Hepatocyte (in vitro differentiated cells): ENCODE measurements around the gene FHL3. TPM values are rescaled to one million over a fixed set of nuclear protein-coding genes. Genes with fewer than 3 reads are reported as not detected.

Source experiments
- DNase-seq: peaks from one replicate; pipeline ENCODE4 v3.0.0-alpha.2; 2016; ENCODE audit warnings: low spot score
- H2AFZ ChIP-seq: fragments of 200-600 bp; sonication (generic); 2 replicates; pipeline ENCODE4 v1.6.0; 2016; ENCODE audit warnings: antibody characterized with exemption, mild to moderate bottlenecking
- H3K27ac ChIP-seq: fragments of 200-600 bp; sonication (generic); 2 replicates; pipeline ENCODE4 v1.5.1; 2016; ENCODE audit warnings: mild to moderate bottlenecking
- H3K27me3 ChIP-seq: fragments of 200-600 bp; sonication (generic); 2 replicates; pipeline ENCODE4 v1.6.1; 2016
- H3K36me3 ChIP-seq: fragments of 200-600 bp; sonication (generic); replicated peaks from 2 replicates; pipeline ENCODE4 v1.5.1; 2016; ENCODE audit warnings: low read depth; ENCODE audit not compliant: insufficient read depth
- H3K4me1 ChIP-seq: fragments of 200-600 bp; sonication (generic); 2 replicates; pipeline ENCODE4 v1.5.1; 2016; ENCODE audit warnings: mild to moderate bottlenecking, moderate library complexity; ENCODE audit not compliant: insufficient read depth
- H3K4me2 ChIP-seq: fragments of 200-600 bp; sonication (generic); 2 replicates; pipeline ENCODE4 v1.6.0; 2016
- H3K4me3 ChIP-seq: fragments of 200-600 bp; sonication (generic); 2 replicates; pipeline ENCODE4 v1.5.1; 2016; ENCODE audit warnings: mild to moderate bottlenecking
- H3K79me2 ChIP-seq: fragments of 200-600 bp; sonication (generic); 2 replicates; pipeline ENCODE4 v1.6.0; 2017; ENCODE audit warnings: mild to moderate bottlenecking
- H3K9me2 ChIP-seq: fragments of 200-600 bp; sonication (generic); replicated peaks from 2 replicates; pipeline ENCODE4 v1.6.0; 2017; ENCODE audit warnings: mild to moderate bottlenecking; ENCODE audit not compliant: insufficient read depth
- H3K9me3 ChIP-seq: fragments of 200-600 bp; sonication (generic); 2 replicates; pipeline ENCODE4 v1.5.1; 2016; ENCODE audit warnings: low read depth, mild to moderate bottlenecking
- H4K20me1 ChIP-seq: fragments of 200-600 bp; sonication (generic); 2 replicates; pipeline ENCODE4 v1.6.0; 2016; ENCODE audit warnings: mild to moderate bottlenecking; ENCODE audit not compliant: insufficient read depth, poor library complexity, severe bottlenecking
- EZH2 ChIP-seq: fragments of 200-600 bp; sonication (generic); IDR thresholded peaks from 2 replicates; pipeline ENCODE4 v1.6.1; 2016; ENCODE audit warnings: antibody characterized with exemption, mild to moderate bottlenecking, borderline replicate concordance
- EZH2phosphoT487 ChIP-seq: fragments of 200-600 bp; sonication (generic); IDR thresholded peaks from one replicate; pipeline ENCODE4 v1.6.1; 2018; ENCODE audit warnings: antibody characterized with exemption, mild to moderate bottlenecking, low read depth, moderate library complexity; ENCODE audit not compliant: unreplicated experiment, severe bottlenecking
- WGBS: methylation state at CpG from one replicate; pipeline ENCODE4 v1.1.6; 2016; ENCODE audit warnings: low lambda C conversion rate; ENCODE audit errors: missing lambda C conversion rate; 5-methylcytosine and 5-hydroxymethylcytosine counted together
- polyA plus RNA-seq: library from polyadenylated mRNA; unstranded; fragments of >200 nt; fragmentation: Nextera tagmentation; extraction: Ambion mirVana; gene quantifications from 2 replicates; pipeline ENCODE4 v1.2.1, GENCODE V29; 2016
- total RNA-seq: library from RNA; depleted of rRNA; stranded (reverse); fragments of >200 nt; gene quantifications from 2 replicates; pipeline ENCODE4 v1.2.3, GENCODE V29; 2014
- TF ChIP-seq, protein P1 (sequence below): fragments of 200-600 bp; sonication (generic); IDR thresholded peaks from 2 replicates; pipeline ENCODE4 v1.5.1; 2016; ENCODE audit warnings: antibody characterized with exemption, mild to moderate bottlenecking; ENCODE audit not compliant: poor library complexity

The FHL3 gene
- total and polyA plus RNA-seq, 2 experiments from 2014 or later = 27.2 to 28.6 TPM

DNA sequence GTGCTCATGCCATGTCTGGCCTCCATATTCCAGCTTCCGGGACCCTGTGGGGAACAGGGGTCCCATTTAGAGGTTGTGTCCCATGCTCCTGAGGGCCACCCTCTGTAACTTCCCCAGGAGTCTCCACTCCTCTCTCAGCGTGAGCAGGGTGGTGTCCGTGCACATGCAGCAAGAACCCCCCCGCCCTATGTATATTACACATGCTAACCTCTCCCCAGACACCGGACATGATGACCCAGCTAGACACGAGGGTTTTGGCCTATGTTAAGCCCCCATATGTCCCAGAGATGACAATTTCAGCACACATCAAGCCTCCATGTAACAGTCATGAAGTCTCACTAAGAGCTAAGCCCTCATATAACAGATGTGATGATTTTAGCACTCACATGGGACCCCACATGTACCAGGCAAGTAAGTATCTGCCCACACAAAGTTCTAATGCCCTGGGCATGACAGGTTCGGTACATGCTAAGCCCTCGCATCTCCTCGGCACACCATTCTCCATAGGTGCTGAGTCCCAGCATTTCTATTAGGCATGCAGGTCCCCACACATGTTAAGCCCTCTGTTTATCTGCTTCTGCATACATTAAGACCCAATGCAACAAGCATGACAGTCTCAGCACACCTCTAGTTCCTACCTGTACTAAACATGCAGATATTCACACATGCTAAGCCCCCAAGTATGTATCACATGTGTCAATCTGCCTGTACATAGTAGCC lies 7.1 kb downstream of the FHL3 start:
- Histone ChIP-seq H3K9me2 (no peaks in the 10 kb centered on the region), H3K36me3 (no peaks in the 10 kb centered on the region), H3K79me2 (peaks cover 30% of the 10 kb centered on the region), H3K9me3 (no peaks in the 10 kb centered on the region), H2AFZ (no peak overlapping the region), H3K4me3 (no peak overlapping the region), H3K27me3 (no peaks in the 10 kb centered on the region), H3K4me2 (no peak overlapping the region), H4K20me1 (no peaks in the 10 kb centered on the region), H3K27ac (peak overlapping the region; percentile 97), H3K4me1 (peaks cover 38% of the 10 kb centered on the region)
- WGBS = 97% methylated on average over 9 of the region's 9 CpGs
- DNase-seq = no peak
- TF ChIP-seq, protein P1, sequence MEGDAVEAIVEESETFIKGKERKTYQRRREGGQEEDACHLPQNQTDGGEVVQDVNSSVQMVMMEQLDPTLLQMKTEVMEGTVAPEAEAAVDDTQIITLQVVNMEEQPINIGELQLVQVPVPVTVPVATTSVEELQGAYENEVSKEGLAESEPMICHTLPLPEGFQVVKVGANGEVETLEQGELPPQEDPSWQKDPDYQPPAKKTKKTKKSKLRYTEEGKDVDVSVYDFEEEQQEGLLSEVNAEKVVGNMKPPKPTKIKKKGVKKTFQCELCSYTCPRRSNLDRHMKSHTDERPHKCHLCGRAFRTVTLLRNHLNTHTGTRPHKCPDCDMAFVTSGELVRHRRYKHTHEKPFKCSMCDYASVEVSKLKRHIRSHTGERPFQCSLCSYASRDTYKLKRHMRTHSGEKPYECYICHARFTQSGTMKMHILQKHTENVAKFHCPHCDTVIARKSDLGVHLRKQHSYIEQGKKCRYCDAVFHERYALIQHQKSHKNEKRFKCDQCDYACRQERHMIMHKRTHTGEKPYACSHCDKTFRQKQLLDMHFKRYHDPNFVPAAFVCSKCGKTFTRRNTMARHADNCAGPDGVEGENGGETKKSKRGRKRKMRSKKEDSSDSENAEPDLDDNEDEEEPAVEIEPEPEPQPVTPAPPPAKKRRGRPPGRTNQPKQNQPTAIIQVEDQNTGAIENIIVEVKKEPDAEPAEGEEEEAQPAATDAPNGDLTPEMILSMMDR = no peak
- TF ChIP-seq EZH2phosphoT487 (no peak), EZH2 (no peak)

DNA sequence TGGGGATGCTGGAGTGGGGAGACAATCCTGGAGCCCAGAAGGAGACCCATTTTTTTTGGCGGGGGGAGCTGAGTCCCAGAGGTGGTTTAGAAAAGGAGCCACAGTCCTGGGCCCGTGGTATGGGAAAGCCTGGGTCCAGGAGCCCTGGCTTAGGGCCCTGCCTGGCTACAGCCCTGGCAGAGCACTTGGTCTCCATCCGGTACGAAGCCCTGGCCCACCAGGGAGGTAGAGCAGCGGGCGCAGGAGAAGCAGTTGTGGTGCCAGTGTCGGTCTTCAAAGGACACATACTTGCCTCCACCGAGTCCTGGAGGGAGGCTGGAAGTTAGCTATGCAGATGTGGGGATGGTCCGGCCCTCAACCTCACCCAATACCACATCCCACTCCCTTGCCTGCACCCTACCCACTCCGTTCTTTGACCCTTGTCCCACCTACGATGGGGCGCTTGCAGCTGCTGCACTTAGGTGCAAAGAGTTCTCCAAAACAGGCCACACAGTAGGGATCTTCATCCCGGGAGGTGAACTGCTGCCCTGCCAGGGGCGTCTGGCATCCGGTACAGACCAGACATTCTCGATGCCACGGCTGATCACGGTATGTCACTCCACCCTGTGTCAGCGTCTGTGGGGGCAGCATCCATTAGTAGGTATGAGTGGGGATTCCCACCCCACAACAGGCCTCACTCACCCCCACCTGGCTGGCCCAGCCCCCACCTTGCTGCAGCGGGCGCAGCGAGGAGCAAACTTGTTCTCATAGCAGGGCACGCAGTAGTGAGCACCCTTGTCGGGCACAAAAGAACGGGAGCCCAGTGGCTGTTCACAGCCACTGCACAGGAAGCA lies 7.8 kb downstream of the FHL3 start:
- H3K9me3 ChIP-seq = no peaks in the 10 kb centered on the region
- H3K27ac ChIP-seq = peak overlapping the region; percentile 96
- TF ChIP-seq, protein P1 = no peak
- TF ChIP-seq EZH2phosphoT487 (no peak), EZH2 (no peak)
- H3K27me3 ChIP-seq = no peaks in the 10 kb centered on the region
- no peaks in the 10 kb centered on the region for H4K20me1 ChIP-seq
- WGBS = 94% methylated on average over 24 of the region's 25 CpGs
- peaks cover 38% of the 10 kb centered on the region for H3K4me1 ChIP-seq
- no peak for DNase-seq
- no peaks in the 10 kb centered on the region for H3K9me2 ChIP-seq
- H2AFZ ChIP-seq = no peak overlapping the region
- H3K4me3 ChIP-seq = no peak overlapping the region
- H3K36me3 ChIP-seq = no peaks in the 10 kb centered on the region
- H3K4me2 ChIP-seq = peak overlapping the region; percentile 79
- peaks cover 22% of the 10 kb centered on the region for H3K79me2 ChIP-seq

DNA sequence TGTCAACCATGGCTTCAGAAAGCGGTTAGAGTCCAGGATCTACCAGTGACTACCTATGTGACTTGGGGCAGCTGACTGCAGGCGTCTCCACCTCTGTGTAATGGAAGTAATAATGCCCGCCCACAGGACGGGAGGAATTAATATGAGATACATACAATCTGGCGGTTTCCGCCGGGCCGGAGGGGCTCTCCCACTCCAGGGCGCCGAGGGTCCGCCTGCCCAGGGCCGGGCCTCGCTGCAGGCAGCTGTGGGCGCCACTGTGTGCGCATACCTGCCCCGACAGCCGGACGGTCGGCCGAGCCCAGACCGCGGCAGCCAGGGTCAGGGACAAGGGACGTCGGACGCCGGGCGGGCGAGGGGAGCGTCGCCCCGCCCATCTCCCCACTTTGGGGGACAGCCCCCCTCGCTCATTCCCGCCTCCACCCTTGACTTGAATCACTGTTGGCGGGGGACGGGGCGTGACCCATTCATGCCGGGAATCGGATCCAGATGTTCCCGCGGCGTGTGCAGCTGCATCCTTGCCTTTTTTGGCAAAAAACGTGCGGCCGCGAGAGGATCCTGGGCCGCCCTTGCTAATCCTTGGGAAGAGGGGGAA lies 9.5 kb downstream of the FHL3 start:
- Histone ChIP-seq H3K9me2 (no peaks in the 10 kb centered on the region), H3K27me3 (no peaks in the 10 kb centered on the region), H3K4me3 (no peak overlapping the region), H3K9me3 (no peaks in the 10 kb centered on the region), H3K79me2 (peaks cover 7% of the 10 kb centered on the region), H2AFZ (peak overlapping the region; percentile 61), H3K4me1 (peaks cover 29% of the 10 kb centered on the region), H4K20me1 (no peaks in the 10 kb centered on the region), H3K27ac (peak overlapping the region; percentile 96), H3K4me2 (peak overlapping the region; percentile 79), H3K36me3 (no peaks in the 10 kb centered on the region)
- peak; percentile 83 for DNase-seq
- 28% methylated on average over 33 of the region's 46 CpGs for WGBS
- no peak for TF ChIP-seq EZH2phosphoT487
- TF ChIP-seq, protein P1 = no peak
- no peak for TF ChIP-seq EZH2
